NCI-H2227 (cell line): ENCODE measurements around the gene RHEB.
A peak's percentile ranks its signal among the peaks of the same experiment; 100 is the strongest.
"Not testable (repeated sequence)": the region's sequence is repeated elsewhere in the genome, so short reads cannot be mapped to it uniquely, and the experiment has no call there.

Experiments used
- DNase-seq: peaks from one replicate; lab custom pipeline; 2025; ENCODE audit not compliant: unreplicated experiment; lab: John Stamatoyannopoulos, UW

The RHEB gene

GRCh38 chr7:151519765-151520418 is at the start of gene RHEB:
TSS of gene RHEB (minus strand) at chr7:151519895. CDS start at chr7:151519511, 384 bp downstream.
- peak; percentile 100 for DNase-seq

DNA sequence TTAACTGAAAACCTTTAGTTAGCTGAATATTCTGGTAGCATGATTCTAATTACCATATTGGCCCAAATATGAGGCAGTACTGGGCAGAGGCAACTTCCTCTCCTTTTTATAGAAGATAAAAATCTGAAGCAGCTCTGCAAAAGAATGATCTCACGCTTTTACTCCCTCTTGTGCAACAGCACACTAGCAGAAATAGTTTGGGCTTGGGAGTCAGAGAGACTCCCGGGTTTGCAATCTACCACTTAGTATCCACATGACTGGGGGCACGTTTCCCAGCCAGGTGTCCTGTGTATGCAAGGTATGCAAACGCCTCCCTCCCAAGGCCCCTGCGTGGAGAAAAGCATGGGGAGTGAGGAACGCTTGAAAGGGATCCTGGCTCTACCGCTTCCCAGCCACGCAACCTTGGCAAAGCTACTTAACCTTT is 47.2 kb upstream of the RHEB start:
- no peak for DNase-seq

GRCh38 chr7:151565541-151565940 is 45.8 kb upstream of the RHEB start:
- DNase-seq, result no peak

- no peak for DNase-seq
These were observed 40.5 kb upstream of the RHEB start for GRCh38 chr7:151560243-151560642.

DNA sequence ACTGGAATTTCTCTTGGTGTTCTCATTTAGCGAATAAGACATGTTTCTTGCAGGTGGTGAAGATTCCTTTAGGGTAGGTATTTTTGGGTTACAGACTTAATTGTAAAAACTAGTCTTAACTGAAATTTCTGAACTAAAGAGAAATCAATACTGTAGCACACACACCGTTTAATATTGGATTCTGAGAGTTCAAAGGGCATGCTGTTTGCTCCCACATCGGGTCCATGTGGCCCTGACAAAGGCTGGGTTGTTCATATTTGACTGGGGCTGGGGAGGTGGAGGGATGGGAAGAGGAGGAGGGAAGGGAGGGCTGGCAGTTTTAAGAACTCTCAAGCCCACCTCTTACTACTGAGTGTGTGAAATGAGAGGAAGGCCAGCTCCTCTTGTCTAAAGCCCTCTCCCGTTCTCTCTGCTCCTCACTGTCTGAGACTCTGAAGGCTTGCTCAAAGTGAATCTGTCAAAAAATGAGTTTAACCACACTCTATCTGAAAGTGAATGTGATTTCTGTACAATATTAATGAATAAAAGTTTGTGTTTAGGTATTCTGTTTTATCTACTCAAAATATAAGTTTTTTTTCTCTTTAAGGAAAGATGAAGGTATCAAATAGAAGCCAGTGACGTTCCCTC is 40.0 kb upstream of the RHEB start:
- DNase-seq, result no peak

DNA sequence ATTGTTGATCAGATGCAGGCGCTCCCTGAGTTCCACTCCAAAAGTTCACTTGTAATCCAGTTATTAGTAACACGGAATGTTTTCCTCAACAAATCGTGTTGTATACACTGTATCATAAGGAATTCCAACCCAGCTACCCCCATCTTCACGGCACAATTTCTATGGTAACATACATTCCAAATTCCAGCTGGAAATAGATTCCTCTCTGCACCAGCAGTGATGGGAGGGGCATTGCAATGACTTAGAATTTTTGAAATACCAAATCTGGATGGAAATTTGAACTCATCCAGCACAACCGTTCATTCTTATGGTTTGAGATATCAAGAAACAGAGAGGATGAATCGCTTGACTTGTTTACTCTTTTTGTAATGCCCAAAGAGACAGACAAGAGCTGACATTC is 38.9 kb upstream of the RHEB start:
- no peak for DNase-seq

- no peak for DNase-seq
These were observed 36.9 kb upstream of the RHEB start for GRCh38 chr7:151556592-151556991.

DNA sequence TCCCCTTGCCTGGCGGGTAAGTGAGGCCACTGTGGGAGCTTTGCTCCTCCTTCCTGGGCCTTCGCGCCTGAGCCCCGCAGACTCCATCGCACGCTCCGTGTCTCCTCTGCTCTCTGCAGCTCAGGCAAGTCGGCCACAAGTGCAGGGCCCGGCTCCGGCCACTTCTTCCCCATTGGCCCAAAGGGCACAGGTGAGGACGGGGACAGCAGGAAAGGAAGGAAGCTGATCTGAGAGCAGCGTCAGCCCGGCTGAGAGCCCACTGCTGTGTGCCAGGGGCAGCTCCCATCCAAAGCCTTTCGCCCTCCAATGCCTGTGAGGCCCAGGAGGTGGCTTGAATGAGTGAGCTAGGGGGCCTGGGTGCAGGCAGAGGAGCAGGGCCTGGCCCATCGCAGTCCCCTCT is 33.7 kb upstream of the RHEB start:
- no peak for DNase-seq

DNA sequence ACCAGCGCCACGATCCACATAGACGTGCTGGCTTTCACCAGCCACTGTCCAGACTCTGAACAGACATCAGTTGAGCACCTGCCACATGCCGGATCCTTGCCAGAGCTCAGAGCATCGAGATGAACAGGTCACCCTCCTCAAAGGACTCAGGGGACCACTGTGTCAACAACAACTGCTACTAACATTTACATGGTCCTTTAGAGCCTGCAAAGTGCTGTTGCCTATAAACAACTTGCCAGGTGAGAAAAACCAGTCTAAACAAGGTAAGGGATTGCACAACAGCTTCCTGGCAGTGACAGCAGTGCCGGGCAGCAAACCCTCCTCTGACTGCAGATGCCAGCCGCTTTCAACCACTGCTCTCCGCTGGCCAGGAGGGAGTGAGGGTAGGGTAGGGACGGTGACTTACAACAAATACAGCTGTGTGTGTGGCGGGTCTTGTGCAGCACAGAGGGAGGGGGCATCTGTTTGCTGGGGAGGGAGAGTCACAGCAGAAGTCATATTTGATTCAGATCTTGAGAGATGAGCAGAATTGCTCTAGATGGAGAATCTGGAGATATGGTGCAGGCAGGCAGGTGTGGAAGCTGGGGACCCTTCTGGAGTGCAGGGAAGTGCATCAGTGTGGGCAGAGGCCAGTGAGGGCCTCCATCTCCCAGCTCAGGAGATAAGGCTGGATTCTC is 32.8 kb upstream of the RHEB start:
- DNase-seq, result no peak

DNA sequence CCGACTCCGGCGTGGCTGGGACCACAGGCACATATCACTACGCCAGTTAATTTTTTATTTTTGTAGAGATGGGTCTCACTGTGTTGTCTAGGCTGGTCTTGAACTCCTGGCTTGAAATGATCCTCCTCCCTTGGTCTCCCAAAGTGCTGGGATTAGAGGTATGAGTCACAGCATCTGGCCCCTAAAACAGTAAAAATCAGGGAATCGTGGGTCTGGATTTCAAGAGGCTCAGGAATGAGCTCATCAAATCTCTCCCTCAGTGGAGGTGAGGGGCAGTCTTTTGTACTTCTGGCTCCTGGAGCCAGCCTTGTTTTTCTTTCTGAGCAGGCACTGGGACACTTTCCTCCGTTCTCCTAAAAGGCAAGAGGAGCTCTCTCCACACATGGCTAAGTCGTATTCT is 32.1 kb upstream of the RHEB start:
- DNase-seq, result no peak

GRCh38 chr7:151550656-151551286 is 31.1 kb upstream of the RHEB start:
- no peak for DNase-seq

- DNase-seq, result no peak
These were observed 29.9 kb upstream of the RHEB start for GRCh38 chr7:151549644-151550043.

DNA sequence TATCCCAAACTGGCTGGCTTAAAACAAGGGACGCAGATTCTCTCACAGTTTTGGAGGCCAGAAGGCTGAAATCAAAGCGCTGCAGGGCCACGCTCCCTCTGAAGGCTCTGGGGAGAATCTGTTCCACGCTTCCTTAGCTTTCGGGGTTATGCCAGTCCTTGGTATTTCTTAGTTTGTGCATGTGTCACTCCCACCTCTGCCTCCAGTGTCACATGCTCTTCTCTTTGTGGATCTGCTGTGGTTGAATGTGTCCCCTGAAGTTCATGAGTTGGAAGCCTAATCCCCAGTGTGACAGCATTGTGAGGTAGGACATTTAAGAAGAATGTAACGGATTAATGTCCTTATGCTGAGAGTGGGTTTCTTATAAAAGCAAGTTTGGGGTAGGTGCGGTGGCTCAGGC is 29.4 kb upstream of the RHEB start:
- DNase-seq, result no peak

DNA sequence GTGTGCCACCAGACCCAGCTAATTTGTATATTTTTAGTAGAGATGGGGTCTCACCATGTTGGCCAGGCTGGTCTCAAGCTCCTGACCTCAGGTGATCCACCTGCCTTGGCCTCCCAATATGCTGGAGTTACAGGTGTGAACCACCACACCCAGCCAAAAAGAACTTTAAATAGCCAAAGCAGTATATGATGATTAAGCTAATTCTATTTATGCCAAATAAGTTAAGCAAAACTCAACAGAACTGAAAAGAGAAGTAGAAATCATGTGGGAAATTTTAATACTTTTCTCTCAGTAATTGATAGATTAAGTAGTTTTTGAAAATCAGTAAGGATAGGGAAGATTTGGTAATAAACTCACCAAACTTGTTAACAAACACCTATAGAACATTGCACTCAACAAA is 24.5 kb upstream of the RHEB start:
- no peak for DNase-seq

GRCh38 chr7:151542606-151543130 is 23.0 kb upstream of the RHEB start:
- DNase-seq, result no peak

- DNase-seq, result no peak
These were observed 22.2 kb upstream of the RHEB start for GRCh38 chr7:151541709-151542499.

DNA sequence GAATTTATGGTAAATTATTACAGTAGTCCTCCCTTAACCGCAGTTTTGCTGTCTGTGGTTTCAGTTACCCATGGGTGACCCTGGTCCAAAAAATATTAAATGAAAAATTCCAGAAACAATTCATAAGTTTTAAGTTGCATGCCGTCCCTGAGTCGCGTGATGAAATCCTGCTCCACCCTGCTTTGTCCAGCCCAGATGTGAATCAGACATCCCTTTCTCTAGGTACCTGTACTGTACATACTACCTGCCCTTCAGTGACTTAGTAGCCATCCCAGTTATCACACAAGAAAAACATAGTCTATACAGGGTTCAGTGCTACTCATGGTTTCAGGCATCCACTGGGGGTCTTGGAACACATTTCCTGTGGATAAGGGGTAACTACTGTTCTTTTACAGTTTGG is 20.5 kb upstream of the RHEB start:
- DNase-seq, result no peak

DNA sequence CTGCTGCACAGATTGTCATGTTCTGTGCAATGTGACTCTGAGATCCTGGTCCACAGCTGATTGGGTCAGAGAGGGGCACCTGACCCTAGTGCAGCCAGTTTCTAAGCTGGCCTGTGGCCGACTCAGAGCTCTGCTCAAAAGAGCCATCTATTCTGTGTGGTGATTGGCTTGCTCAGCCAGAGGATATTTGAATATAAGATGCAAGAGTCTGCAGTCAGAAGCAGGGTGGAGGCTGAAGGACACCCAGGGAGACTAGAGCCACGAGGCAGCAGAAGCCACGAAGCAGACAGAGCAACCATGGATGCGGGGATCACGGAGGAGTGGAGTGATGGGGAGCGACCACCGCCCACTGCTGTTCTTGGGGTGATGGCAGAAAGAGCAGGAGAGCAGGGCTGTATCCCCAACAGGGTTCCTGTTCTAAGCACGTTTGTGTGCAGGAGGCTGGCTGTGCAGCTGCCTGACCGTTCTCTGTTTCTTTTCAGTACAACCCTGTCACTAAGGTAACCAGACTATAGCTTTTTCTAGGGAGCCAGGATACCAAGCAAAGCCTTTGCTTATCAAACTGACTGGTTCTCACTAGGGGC is 19.5 kb upstream of the RHEB start:
- peak; percentile 77 for DNase-seq

DNA sequence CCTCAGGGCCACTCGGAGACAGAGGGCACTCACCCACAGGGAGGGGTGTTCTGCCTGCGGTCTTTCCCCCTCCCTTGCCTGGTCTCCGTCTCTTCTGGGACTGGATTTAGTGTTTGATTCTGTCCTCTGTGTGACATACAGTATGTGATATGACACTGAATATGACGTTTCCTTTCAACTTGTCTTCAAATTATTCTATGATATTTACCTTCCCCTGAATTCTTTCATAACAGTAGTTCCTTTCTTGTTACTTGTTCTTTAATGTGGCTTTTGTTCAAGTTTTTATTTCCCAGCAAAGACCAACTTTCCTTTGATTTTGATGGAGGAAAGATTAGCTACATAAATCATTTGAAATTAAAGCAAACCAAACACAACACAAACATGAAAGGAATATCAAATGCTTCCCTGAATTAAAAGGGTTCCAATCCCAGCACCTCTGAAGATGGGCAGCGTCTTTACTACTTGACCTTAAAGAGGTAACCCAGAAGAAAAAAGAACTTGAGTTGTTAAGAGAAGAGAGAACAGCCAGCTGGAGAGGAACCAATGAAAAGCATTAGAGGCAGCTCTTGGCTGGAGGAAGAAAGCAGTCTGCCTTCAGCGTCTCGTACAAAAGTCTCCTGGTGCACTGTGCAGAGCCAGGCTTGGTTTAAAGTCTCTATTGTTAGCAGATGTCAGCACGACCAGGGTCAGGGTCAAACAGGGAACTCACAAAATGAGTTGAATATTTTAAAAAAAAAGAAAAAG is 18.3 kb upstream of the RHEB start:
- peak; percentile 14 for DNase-seq

DNA sequence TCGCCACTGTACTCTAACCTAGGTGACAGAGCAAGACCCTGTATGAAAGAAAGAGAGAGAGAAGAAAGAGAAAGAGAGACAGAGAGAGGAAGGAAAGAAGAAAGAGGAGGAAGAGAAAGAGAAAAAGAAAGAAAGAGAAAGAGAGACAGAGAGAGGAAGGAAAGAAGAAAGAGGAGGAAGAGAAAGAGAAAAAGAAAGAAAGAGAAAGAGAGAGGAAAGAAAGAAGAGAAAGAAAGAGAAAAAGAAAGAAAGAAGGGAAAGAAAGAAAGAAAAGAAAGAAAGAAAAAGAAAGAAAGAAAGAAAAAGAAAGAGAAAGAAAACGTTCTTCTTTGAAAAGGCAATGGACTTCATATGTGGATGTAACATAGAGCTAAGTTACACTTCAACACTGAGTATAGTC is 16.5 kb upstream of the RHEB start:
- DNase-seq, result not testable (repeated sequence)
